NOMO-1 (cell line): ENCODE measurements around the gene TTC23L.
A peak's percentile ranks its signal among the peaks of the same experiment; 100 is the strongest.

ENCODE experiments used
- DNase-seq, 2 experiments: peaks; one replicate each; lab custom pipeline; 2025; ENCODE audit not compliant: unreplicated experiment in 2 of 2; lab: John Stamatoyannopoulos, UW

The TTC23L gene

DNA sequence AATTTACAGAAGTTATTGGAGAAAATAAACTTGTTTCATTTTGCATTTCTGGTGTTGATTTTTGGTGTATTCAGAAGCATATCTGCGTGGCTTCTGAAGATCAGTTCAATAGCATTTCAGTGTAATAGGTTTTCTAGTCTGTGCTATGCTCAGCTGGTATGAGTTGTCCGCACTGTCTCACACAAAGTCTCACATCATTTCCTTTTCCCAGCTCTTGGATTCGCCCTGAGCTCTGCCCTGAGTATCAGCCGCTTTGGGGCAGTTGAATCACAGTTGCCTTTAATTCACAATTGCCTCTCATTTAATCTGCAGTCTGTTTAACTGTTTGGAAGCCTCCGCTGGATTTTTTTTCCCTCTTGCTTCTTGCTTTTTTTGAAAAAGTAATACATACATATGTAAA is 6.4 kb upstream of the TTC23L start:
- DNase-seq = no peak

DNA sequence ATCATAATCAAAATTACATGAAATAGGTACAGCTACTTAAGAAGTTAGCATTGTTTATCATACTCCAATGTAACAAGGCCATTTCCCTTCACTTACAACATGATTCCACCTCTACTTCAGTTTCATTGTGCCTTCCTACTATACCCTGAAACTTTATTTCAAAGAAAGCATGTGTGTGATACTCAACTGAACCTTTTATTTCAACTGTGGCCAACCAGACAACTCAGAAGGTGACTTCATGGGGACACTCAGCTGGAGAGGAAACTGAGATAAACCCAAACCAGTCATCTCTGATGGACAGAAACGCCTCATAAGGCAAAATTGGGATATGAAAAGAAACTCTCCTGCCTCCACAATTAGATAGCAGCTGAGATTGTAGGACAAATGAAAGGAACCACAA is 5.9 kb upstream of the TTC23L start:
- no peak for DNase-seq

DNA sequence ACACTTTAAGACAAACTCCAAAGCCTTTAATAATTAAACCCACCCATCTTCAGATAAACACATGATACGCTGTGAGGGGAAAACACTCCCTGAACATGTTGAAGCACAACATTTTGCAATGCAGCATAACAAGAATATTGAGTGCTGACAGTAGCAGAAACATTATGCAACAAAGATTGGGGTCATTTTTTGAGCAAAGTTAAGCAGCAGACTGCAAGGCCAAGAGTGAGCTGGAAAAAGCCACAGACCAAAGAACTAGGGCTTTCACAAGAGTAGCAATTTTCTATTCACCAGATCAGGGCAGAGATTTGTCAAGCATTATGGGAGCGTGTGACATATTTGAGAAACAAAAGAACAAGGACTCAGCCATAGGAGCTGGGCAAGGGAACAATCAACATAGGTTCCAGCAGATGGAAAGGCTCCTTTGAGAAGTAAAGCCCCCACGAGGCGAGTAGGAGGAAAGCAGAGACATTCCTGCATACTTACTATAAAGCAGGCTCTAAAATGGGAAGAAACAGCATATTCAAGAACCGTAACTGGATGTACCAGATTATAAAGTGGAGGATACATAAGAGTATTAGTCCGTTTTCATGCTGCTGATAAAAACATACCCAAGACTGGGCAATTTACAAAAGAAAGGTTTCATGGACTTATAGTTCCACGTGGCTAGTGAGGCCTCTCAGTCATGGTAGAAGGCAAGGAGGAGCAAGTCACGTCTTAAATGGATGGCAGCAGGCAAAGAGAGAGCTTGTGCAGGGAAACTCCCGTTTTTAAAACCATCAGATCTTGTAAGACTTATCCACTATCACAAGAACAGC is 4.8 kb upstream of the TTC23L start:
- DNase-seq = peak; percentile 38 to 67

DNA sequence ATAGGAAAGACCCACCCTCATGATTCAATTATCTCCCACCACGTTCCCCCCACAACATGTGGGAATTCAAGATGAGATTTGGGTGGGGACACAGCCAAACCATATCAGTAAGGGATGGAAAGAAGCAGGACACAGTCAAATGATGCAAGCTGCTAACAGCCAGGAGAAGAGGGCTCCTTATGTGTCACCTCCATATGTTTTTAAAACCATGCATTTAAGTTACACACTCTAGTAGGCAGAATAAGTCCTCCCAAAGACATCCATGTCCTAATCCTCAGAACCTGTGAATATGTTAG is 4.2 kb upstream of the TTC23L start:
- no peak for DNase-seq

DNA sequence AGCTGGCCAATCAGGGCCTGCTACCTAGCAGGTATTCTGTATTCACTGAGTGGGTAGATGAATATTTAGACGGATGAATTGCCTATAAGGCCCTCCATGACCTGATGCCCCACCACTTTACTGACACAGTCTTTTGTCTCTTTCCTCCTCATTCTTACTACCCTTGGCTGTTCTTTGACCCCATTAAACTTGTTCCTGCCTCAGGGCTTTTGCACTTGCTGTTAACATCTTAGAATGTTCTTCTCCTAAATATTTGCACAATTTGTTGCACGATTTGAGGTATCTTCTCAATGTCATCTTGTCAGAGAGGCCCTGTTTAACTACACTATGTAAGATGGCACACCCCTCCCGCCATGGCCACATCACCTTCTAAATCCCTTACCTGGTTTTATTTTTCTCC is 3.3 kb upstream of the TTC23L start:
- DNase-seq = no peak

DNA sequence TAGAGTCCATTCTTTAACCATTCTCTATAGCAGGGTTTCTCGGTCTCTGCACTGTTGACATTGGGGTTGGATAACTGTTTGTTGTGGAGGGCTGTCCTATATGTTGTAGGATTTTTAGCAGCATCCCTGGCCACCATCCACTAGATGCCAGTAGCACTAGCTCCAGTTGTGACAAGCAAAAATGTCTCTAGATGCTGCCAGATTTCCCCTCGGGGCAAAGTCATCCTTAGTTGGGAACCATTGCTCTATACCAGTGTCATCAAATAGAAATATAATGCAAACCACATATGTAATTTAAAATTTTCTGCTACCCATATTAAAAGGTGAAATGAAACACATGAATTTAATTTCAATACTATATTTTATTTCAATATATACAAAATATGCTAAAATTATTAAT is 2.9 kb downstream of the TTC23L start:
- no peak for DNase-seq

DNA sequence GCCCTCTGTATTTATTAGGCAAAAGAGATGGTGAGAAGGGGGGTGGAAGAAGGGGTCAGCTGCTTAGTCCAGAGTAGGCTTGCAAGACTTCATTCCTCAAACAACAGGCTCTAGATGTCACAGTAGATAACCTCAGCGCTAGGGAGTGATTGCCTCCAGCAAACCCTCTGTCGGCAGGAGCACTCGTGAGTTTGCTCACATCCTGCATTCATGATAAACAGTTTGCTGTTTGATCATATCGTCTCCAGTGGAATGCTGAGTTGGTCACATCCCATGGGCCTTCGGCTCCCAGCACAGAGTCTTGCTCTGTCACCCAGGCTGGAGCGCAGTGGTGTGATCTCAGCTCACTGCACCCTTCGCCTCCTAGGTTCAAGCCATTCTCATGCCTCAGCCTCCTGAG is 3.6 kb downstream of the TTC23L start:
- DNase-seq = no peak

DNA sequence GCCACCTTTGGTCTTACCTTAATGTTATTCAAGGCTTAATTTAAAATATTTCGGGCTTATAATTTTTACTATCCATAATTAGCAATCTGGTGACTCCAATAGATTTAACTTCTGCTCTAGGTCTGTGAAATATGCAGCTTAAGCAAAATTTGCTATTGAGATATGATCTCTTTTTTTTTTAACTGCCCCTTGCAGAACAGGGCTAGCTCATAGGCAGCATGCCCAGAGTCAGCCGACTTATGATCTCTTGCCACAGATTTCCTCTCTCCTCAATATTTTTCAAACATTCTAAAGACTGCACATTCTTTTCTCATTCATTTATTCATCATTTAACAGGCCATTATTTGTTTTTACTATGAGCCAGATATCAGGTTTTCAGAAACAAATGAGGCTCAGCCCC is 4.5 kb downstream of the TTC23L start:
- DNase-seq = no peak

DNA sequence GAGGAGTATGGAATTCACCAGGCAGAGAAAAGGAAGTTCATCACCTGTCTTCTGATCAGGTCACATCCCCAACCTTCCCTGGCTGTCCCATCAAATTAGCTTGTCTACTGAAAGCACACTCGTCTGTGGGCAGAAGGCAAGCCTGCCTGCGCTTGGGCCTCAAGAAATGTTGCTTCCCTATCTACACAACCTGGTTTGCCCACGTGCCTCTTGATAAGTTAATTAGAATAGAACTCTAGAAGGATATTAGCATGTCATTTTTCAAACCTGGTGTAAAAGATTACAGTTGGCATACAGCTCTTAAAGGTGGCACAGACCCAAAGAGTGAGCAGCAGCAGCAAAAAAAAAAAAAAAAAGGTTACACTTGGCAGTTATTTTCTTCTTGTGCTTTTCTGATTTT is 5.1 kb downstream of the TTC23L start:
- DNase-seq = no peak

DNA sequence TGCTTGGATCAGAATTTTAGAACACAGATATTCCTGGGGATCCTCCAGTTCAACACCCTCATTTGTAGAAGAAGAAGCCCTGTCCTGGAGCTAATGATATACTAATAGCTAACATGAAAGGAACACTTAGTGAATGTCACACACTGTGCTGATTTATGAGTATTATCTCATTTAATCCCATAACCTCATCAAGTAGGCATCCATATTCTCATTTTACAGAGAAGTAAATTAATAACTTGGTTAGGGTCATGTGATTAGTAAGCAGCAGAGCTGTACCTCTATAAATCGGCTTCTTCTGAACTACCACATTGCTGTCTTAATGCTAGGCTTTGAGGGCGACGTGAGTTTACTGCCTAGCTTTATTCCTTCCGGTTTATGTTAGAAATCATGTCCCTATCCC is 6.0 kb downstream of the TTC23L start:
- DNase-seq = no peak

DNA sequence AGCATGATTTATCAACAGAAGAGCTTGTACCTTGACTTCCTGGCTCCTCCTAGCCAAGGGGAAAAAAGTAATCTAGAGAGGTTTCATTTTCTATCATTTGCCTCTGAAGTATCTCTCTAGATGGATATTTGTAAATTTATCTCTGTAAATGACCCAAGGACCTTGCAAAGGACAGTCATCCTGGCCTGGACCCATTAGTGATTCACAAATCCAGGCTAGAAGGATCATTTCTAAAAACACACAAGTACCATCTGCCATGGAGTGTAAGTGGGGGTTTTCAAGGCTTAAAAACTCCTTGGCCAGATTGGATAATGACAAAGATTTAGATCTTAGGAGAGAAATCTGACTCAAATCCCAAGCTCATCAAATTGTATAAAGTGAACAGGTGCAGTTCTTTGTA is 8.1 kb downstream of the TTC23L start:
- no peak for DNase-seq

DNA sequence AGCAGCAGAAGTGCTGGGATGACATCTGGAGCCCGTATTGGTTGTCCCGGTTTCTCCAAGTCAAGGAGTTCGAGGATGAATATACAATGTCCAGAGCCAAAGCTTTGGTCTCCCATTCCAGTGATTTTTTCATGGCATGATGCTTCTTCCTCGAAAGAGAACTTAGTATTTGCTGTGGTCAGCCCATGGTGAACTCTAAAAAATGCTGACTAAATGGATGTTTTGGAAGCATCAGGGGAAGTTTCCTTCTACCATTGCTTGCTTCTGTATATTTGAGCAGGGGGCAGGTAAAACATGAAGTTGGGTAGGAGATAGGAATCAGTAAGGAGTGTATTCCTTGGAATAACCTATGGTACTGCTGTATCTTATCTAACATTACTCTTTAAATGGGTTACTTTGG is 8.6 kb downstream of the TTC23L start:
- DNase-seq = no peak

DNA sequence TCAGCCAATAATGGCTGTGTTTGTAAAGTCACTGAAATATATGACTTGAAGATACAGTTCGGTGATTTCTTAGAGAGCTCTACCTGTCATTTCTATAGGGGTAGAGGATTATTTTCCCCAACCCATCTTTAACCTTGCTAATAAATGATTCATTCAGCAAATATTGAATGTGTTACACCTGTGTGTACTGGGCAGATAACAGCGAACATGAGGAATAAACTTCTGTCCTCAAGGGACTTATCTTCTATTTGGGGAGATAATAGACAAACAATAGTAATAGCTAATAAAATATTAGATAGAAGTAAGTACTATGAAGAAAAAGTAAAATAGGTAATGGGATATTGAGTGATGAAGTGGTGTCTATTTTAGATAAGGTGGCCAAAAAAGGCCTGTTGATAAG is 9.3 kb downstream of the TTC23L start:
- no peak for DNase-seq

DNA sequence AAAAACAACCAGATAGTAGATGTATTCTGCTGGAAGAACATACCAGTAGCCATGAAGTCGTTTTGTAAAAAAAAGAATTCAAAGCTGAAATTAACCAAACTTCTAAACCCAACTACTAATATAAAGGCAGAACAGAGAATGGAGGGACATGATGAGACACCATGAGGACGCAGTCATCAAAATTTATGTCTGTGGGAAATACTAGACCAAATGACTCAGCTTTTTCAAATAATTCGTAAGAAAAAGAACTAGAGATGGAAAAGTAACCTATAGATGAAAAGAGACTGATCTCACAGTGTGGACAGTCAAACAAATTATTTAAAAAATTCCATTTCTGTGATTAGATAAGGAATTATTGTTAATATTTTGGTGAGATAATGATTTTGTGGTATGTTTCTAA is 10.3 kb downstream of the TTC23L start:
- peak in 1 of 2 experiments; percentile 17 for DNase-seq

DNA sequence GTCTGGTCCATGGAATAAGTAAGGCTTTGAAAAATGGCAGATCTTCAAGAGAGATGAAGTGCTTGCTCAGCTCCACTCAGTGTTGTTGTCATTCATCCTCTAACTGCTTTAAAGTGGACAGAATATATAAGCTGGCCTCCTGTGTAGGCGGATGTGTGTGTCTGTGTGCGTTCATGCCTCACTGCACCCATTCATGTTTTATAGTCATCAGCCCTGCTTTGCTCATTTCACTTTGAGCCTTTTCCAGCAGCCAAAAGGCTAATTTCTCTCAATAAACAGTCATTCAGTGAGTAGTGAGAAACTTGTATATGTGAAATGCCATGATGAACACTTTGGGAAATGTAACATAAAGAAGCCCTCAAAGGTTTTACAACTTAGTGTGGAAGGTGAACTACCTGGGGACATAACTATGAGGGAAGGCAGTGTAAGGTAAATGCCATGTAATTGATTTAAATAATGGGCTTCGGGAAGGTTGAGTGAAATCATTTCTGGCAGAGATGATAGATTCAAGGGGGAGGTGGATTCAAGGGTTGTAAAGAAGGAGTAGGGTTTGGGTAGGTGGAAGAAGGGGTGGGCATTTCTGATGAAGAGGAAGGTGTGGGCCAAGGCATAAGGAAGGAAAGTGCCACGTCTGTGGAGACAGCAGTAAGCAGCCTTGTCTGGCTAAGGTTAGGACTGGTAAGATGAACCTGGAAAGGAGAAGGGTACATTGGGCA is 15.7 kb downstream of the TTC23L start:
- DNase-seq = no peak

DNA sequence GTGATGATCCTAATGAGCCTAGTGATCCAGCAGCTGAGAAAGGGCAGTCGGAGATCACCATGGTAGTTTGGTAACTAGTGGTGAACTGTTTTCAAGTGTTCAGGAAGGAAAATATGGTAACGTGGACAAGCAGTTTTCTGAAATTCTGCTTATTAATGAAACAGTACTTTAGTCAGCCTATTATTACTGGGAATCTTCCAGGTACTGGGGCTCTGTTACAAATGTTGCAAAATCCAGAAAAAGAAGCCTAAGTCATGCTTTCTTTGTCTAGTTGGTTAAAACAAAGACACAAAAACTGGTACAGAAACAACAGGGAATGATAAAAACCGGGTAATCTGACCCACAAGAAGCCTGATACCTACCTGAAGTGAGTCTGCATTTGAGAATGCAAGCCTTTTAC is 18.2 kb downstream of the TTC23L start:
- no peak for DNase-seq

DNA sequence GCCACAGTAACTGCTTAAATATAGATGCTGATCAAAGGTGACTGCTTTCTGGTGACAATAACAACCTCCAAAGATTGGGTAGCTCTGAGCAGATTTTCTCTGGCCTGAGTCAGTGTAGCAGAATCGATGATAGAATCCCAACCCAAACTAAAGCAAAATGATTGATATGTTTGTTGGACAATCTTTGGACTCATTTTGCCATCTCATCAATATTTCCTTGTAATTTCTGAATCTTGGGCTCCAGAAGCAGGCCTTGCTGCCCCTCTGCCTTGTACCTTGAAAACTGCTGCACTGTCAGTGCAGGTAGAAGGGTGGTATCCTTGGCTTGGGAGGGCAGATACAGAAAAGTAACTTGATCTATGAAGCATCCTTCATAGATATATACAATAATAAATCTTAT is 18.9 kb downstream of the TTC23L start:
- no peak for DNase-seq

DNA sequence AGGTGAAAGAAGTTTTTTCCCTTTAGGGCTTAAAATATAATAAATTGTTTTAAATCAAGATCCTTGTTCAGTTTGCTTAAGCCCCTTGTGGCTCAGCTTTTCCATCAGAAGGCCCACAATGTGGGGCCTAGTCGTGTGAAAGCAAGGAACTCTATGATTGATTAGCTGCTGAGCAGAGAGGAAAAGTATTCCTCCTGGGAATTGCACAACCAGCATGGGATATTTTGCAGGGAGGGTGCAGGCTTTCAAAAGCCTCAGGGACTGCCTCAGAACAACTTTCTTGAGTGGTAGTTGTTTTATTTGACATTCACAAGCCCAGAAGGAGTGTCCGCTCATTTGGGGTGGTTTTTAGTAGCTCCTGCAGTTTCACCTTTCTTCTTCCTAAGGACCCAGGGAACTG is 19.8 kb downstream of the TTC23L start:
- DNase-seq = no peak

DNA sequence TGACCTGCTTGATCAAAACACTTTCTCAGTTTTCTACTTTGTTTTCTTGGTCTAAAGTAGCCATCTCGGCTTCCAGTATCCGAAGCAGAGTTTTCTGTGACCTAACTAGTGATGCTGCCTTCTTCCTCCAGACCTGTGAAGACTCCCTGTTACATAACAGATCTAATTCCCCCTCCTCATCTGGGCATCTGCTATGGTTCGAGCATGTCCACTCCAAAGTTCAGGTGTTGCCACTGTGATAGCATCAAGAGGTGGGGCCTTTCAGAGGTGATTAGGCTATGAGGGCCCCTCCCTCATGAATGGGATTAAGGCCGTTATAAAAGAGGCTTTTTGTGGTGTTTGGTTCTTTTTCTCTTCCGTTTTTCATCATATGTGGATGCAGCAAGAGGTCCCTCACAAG is 20.3 kb downstream of the TTC23L start:
- no peak for DNase-seq

DNA sequence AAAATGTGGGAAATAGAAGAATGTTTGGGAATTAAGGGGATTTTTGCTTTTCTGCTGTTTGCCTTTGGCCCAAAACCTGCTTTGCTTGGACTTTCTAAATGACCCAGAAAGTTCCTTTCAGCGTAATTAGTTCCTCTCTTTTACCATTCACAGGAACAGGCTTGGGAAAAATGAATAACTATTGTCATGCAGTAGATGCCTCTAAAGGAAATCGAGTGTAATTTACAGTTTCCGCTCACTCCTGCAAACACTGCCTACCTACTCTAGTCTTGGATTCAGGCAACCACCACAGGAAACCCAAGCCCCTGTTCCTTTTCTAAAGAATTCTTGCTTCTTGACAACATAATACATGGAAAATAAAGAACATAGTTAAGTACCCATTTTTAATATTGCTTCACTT is 25.0 kb downstream of the TTC23L start:
- no peak for DNase-seq

DNA sequence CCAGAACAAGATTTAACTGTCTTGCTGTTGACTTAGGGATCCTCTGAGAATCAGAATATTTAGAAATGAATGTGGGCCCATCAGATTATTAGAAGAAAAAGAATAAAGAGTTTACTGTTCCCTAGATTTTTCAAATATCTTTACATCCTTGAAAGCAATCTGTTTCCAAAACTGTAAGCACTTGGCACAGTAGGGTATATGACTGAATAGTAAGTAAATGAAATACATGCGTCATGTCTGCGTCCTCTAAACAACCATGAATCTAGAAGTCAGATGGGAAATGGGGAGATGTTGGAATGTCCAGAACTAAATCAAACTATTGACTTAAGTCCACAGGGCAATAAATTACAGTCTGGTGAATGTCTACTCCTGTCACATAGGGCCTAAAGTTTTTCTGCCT is 26.1 kb downstream of the TTC23L start:
- no peak for DNase-seq

DNA sequence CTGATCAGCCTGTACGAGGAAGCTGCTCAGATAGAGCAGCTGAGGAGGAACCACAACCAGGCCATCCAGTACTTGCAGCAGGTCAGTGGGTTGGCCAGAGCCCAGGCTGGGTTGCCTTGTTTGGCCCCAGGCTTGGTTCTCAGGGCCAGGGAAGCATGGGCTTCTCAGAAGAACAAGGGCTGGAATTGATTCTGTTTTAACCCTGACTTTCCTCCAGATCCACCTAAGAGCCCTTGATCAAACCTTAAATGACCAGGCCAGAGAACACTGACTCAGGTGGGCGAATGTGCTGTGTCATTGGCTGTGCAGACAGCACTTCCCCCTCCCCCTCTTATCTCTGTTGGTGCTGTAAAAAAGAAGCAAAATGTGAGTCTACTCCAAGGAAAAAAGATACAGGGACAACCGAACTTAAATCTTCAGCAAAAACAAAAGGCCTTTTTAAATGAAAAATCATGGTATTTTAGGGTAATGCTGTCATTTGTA is 28.1 kb downstream of the TTC23L start:
- DNase-seq = no peak

DNA sequence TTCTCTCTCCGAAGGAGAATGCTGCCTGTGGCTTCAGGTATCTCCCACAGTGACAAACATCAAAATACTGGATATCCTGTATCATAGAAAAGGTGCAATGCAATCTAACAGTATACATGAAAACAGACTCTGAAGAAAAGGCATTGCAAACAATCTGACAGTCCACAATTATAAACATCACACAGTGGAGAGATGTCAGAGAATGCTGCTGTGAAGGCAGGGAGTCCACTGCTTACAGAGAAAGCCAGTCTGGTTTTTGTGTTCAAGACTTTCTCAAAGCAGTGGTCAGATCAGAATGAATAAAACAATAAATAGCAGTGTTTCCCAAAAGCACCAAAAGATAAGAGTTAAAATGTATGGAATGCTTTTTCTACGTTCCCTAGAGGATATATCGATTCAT is 28.7 kb downstream of the TTC23L start:
- DNase-seq = no peak
